HFFc6 (cell line): ENCODE results near the gene ULK4. TPM values are rescaled to one million over a fixed set of nuclear protein-coding genes. Genes with fewer than 3 reads are reported as not detected.

Source experiments
- DNase-seq: peaks from one replicate; pipeline ENCODE4 v3.0.0-alpha.2; 2018
- H3K27ac Mint-ChIP-seq: 2 replicates; pipeline ENCODE4 v1.8.0; 2020; ENCODE audit warnings: mild to moderate bottlenecking, mixed read lengths
- H3K27me3 Mint-ChIP-seq: 2 replicates; pipeline ENCODE4 v1.8.0; 2021; ENCODE audit warnings: mild to moderate bottlenecking, moderate library complexity, mixed read lengths; ENCODE audit not compliant: insufficient read depth
- H3K36me3 Mint-ChIP-seq: 2 replicates; pipeline ENCODE4 v1.8.0; 2021; ENCODE audit warnings: low read depth, mixed read lengths
- H3K4me1 Mint-ChIP-seq: 2 replicates; pipeline ENCODE4 v1.8.0; 2020; ENCODE audit warnings: low read depth, mixed read lengths
- H3K4me3 Mint-ChIP-seq: 2 replicates; pipeline ENCODE4 v1.8.0; 2020; ENCODE audit warnings: mild to moderate bottlenecking, moderate library complexity, mixed read lengths
- H3K9me3 Mint-ChIP-seq: 2 replicates; pipeline ENCODE4 v1.8.0; 2020; ENCODE audit warnings: mild to moderate bottlenecking, mixed read lengths
- CTCF ChIP-seq: fragments of 200-600 bp; sonication (generic); IDR thresholded peaks from 2 replicates; pipeline ENCODE4 v1.5.0; 2021; ENCODE audit warnings: antibody characterized with exemption, mild to moderate bottlenecking
- total RNA-seq, 6 experiments: library from RNA; stranded (reverse); fragmentation: NEBNext Ultra II Directional; extraction: Animal tissue kit (Norgen Biotek cat#: 25700); gene quantifications; 2 replicates in 1 of 6; 3 replicates in 5 of 6; pipeline ENCODE4 v1.2.3, GENCODE V29; 2021

ULK4 gene
- total RNA-seq, 6 experiments from 2014 or later = 6.0 to 8.6 (median 6.7) TPM

DNA sequence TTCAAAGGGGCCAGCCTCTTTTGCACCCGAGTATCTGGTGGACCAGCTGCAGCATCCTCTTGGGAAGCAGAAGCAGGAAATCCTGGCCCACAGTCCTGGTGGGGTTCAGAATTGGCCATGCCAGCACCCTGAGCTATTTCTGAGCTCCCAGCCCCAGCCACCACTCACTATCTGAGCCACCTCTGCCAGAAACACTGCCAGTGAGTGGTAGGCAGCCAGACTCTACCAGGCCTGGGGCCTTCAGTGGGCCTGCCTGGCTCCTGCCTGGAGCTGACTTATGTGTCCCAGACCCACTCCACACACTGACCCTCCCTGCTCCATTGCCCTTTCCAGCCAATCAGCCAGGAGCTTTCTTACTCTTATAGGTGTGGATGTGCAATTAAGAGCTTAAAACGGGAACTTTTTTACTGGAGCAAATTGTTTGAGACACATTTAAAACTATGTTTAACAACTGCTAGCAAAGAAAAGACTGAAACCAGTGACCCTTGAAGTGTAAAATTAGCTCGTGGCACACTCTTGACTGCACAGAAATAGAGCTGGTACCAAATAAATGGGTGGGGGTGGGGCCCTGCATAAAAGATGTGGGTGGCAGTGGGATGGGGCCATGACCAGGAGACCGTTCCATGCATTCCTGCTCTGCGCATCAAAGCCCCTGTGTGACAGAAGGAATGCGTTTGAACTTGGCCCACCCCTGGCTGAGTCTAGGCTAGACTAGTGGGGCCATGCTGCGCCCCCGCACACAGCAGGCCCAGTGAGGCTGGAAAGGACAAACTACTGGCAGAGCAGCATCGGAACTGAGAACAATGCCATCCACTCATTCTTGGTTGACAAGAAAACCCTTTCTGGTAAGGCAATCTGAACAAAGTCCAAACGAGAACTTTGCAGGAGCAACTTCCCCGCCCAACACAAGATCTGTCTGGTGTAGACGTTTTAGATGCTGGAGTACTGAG, 714.6 kb downstream of the ULK4 start:
- no peak overlapping the region for H3K4me3 Mint-ChIP-seq
- peaks cover 5% of the 10 kb centered on the region for H3K27me3 Mint-ChIP-seq
- TF ChIP-seq CTCF = no peak
- no peak for DNase-seq
- H3K27ac Mint-ChIP-seq = no peak overlapping the region
- no peaks in the 10 kb centered on the region for H3K9me3 Mint-ChIP-seq
- H3K4me1 Mint-ChIP-seq = no peaks in the 10 kb centered on the region
- 0 out of 2 replicates have a peak, but pooled peaks cover 5% of the 10 kb centered on the region for H3K36me3 Mint-ChIP-seq

DNA sequence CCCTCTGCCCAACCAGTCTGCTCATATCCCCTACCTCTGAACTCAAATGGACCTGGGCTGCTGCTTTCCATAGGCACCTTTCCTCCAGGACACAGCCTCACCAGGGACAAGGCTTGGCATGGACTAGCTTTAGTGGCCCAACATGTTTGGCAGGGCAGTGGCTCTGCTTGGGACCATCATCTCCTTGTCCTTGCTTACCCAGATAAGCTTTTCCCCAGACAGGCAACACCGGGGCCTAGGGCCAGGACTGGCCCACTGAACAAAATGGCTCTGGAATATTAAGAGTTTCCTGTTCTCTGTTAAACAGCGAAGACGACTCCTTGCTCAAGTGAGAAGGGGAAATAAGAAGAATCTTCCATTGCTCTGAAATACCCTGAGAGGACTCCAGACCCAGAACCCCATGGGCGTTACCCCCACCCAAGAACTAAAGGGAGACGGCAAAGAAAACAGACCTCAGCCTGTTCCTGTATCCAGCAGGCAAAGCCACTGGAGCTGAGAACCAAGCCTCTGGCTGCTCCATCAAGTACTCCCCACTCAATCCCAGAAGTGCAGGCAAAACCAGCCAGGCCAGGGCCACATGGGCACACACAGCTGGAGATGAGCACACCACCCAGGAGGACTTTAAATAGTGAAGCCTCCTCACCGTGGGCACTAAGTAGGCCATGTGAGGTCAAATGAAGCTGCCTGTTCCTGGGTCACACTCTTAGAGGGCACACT, 717.1 kb downstream of the ULK4 start:
- no peak for DNase-seq
- Mint-ChIP-seq H3K4me3 (no peak overlapping the region), H3K27me3 (peaks cover 5% of the 10 kb centered on the region), H3K9me3 (no peaks in the 10 kb centered on the region), H3K36me3 (peaks cover 24% of the 10 kb centered on the region; the same call in 1 of the 2 replicates), H3K27ac (no peak overlapping the region), H3K4me1 (peaks cover under 1% of the 10 kb centered on the region; the same call in 1 of the 2 replicates)
- no peak for TF ChIP-seq CTCF

GRCh38 chr3:41243183-41243582, 718.7 kb downstream of the ULK4 start:
- Mint-ChIP-seq H3K27me3 (peaks cover 4% of the 10 kb centered on the region; the same call in 1 of the 2 replicates), H3K4me1 (peaks cover 11% of the 10 kb centered on the region), H3K27ac (no peak overlapping the region), H3K36me3 (peaks cover 39% of the 10 kb centered on the region), H3K4me3 (no peak overlapping the region), H3K9me3 (no peaks in the 10 kb centered on the region)
- DNase-seq = no peak
- no peak for TF ChIP-seq CTCF

GRCh38 chr3:41241800-41242571, 719.9 kb downstream of the ULK4 start:
- H3K9me3 Mint-ChIP-seq = no peaks in the 10 kb centered on the region
- DNase-seq = no peak
- peaks cover 11% of the 10 kb centered on the region for H3K4me1 Mint-ChIP-seq
- no peak overlapping the region for H3K4me3 Mint-ChIP-seq
- peaks cover 51% of the 10 kb centered on the region for H3K36me3 Mint-ChIP-seq
- 0 out of 2 replicates have a peak overlapping the region, but pooled peaks have one; percentile 22 for H3K27ac Mint-ChIP-seq
- TF ChIP-seq CTCF = no peak
- peaks cover 4% of the 10 kb centered on the region; the same call in 1 of the 2 replicates for H3K27me3 Mint-ChIP-seq

DNA sequence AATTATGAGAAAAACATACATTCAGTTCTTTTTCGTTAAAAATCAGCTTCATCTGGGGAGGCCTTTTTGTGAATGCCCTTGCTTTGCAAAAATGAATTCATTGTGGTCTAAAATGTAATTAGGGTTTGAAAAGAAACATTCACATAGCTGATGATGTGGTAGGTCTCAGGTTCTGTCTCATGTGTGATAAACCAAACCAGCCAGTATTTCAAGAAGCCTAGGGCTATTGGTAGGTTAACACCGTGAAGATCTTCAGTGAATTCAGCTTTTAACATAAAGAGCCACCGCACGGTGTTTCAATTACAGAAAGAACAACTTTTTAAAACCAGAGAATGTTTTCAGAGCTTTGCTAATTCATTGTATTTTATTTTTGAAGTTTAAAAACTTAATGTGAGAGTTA, 720.7 kb downstream of the ULK4 start:
- Mint-ChIP-seq H3K9me3 (no peaks in the 10 kb centered on the region), H3K27me3 (peaks cover 4% of the 10 kb centered on the region; the same call in 1 of the 2 replicates), H3K27ac (no peak overlapping the region; the same call in 1 of the 2 replicates), H3K4me1 (peaks cover 11% of the 10 kb centered on the region), H3K36me3 (peaks cover 57% of the 10 kb centered on the region), H3K4me3 (no peak overlapping the region)
- no peak for TF ChIP-seq CTCF
- no peak for DNase-seq
